Measurements from ENCODE around the gene SLC22A1.

SLC22A1 gene

DNA sequence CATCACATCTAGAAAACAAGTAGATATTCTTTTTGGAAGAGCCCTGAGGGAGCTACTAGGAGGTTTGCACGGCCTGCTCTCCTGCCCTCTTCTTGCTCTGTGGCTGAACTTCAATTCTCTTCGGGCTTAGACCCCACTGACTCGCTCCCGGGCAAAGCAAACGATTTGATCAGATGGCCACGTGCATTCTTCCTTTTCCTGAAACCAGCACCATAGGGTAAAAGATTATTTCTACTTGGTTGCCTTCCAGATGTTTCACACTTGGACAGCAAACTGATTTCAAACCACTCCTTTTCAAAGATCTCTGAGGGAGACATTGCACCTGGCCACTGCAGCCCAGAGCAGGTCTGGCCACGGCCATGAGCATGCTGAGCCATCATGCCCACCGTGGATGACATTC, at the start of gene SLC22A1:
Gene SLC22A1 (plus strand): TSS at position 258 of the 400 bp plus-strand sequence. CDS start 121 bp downstream, at position 379.
- ATAC-seq (no peak), DNase-seq (ENCODE audit: low spot score in 2 of 2) (no peak)
- H3K4me1 Mint-ChIP-seq = no peaks in the 10 kb centered on the region
- no peak within 1 kb of the TSS for H3K27ac Mint-ChIP-seq
- peaks cover 7% of the 10 kb centered on the region for H3K36me3 Mint-ChIP-seq
- no peaks in the 10 kb centered on the region for H3K9me3 Mint-ChIP-seq
- H3K4me3 Mint-ChIP-seq = no peak within 1 kb of the TSS

DNA sequence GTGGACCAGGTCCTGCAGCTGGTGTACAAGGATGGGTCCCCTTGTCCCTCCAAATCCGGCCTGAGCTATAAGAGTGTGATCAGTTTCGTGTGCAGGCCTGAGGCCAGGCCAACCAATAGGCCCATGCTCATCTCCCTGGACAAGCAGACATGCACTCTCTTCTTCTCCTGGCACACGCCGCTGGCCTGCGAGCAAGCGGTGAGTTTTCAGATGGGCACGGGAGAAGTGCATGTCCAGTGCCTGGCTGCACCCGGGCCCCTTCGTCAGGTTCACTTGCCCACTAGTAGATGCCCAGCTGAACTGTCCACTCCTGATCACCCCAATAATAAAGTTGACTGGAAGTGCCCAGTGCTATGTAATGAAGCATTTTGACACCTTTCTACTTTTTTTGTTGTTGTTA, 48.3 kb upstream of the SLC22A1 start:
- H3K9me3 Mint-ChIP-seq = no peaks in the 10 kb centered on the region
- H3K36me3 Mint-ChIP-seq = peaks cover 100% of the 10 kb centered on the region
- no peak overlapping the region for H3K4me3 Mint-ChIP-seq

GRCh38 chr6:160076009-160076408, 45.6 kb upstream of the SLC22A1 start:
- H3K4me3 Mint-ChIP-seq = no peak overlapping the region
- H3K36me3 Mint-ChIP-seq = peaks cover 100% of the 10 kb centered on the region
- peak; percentile 85 for ATAC-seq
- DNase-seq (ENCODE audit: low spot score in 2 of 2) = no peak
- H3K4me1 Mint-ChIP-seq = peaks cover 21% of the 10 kb centered on the region
- H3K27ac Mint-ChIP-seq = peak overlapping the region; percentile 84
- no peaks in the 10 kb centered on the region for H3K9me3 Mint-ChIP-seq

More for the DNA sequence above, 48.3 kb upstream of the SLC22A1 start:
- Mint-ChIP-seq H3K27ac (peak overlapping the region; percentile 83), H3K4me1 (peaks cover 48% of the 10 kb centered on the region)
- no peak for ATAC-seq
- no peak for DNase-seq (ENCODE audit: low spot score in 2 of 2)

GRCh38 chr6:160077024-160077423, 44.6 kb upstream of the SLC22A1 start:
- Mint-ChIP-seq H3K27ac (peak overlapping the region; percentile 84), H3K4me3 (no peak overlapping the region), H3K36me3 (peaks cover 100% of the 10 kb centered on the region), H3K9me3 (no peaks in the 10 kb centered on the region), H3K4me1 (peaks cover 21% of the 10 kb centered on the region)
- ATAC-seq (no peak), DNase-seq (ENCODE audit: low spot score in 2 of 2) (no peak)

DNA sequence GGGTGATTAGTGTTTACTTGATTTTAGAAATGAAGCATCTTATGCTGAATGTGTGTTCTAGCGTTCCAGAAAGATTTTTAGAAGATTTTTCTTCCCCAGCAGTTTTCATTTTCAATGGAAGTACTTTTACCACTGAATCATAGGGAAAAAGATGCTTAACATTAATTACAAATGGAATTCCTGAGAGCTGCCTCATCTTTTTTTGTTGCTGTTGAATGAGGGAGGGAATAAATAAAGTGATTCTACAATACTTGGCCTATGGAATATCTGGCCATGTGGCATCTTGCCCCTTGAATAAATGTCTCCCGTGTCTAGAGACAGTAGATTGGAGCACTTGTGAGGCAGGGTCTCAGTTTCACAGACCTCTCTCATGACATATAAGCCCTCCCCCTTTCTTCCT, 44.1 kb upstream of the SLC22A1 start:
- Mint-ChIP-seq H3K36me3 (peaks cover 100% of the 10 kb centered on the region), H3K4me1 (peaks cover 18% of the 10 kb centered on the region), H3K4me3 (no peak overlapping the region), H3K27ac (peak overlapping the region; percentile 84), H3K9me3 (no peaks in the 10 kb centered on the region)
- DNase-seq (ENCODE audit: low spot score in 2 of 2) (no peak), ATAC-seq (no peak)

GRCh38 chr6:160078883-160079685, 42.5 kb upstream of the SLC22A1 start:
- no peak overlapping the region for H3K4me3 Mint-ChIP-seq
- H3K4me1 Mint-ChIP-seq = peaks cover 23% of the 10 kb centered on the region
- peak overlapping the region; percentile 58 for H3K27ac Mint-ChIP-seq
- no peaks in the 10 kb centered on the region for H3K9me3 Mint-ChIP-seq
- peaks cover 100% of the 10 kb centered on the region for H3K36me3 Mint-ChIP-seq
- DNase-seq (ENCODE audit: low spot score in 2 of 2) (no peak), ATAC-seq (no peak)

DNA sequence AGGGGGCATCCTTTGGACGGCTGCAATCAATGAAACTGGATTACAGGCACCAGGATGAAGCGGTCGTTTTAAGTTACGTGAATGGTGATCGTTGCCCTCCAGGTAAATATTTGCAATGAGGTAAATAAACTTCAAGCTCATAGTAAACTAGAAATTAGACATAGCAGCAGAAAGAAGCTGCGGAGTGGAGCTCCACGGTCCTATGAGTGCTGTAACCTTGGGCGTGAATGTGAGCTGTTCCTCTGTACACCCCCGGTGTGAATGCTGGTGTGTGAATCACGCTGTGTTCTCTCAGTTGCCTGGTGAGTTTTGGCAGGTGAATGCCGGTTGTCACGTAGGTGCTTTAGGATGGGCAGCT, 42.0 kb upstream of the SLC22A1 start:
- Mint-ChIP-seq H3K36me3 (peaks cover 100% of the 10 kb centered on the region), H3K9me3 (no peaks in the 10 kb centered on the region), H3K4me3 (no peak overlapping the region), H3K4me1 (peaks cover 29% of the 10 kb centered on the region), H3K27ac (no peak overlapping the region)
- ATAC-seq (no peak), DNase-seq (ENCODE audit: low spot score in 2 of 2) (no peak)

DNA sequence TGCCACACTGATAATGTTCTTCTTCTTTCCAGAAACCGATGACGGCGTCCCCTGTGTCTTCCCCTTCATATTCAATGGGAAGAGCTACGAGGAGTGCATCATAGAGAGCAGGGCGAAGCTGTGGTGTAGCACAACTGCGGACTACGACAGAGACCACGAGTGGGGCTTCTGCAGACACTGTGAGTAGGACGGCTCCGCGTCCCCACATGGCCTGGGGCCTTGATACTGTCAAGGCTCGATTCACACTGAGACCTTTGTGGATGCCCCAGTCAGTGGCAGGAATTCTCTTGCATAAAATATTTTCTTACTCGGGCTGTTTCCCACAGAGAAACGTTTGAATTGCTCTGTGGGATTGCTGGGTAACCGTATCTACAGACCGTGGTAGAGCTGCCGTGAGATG, 41.5 kb upstream of the SLC22A1 start:
- Mint-ChIP-seq H3K9me3 (no peaks in the 10 kb centered on the region), H3K27ac (no peak overlapping the region), H3K4me1 (peaks cover 33% of the 10 kb centered on the region), H3K36me3 (peaks cover 100% of the 10 kb centered on the region), H3K4me3 (no peak overlapping the region)
- DNase-seq (ENCODE audit: low spot score in 2 of 2) (no peak), ATAC-seq (no peak)

GRCh38 chr6:160081398-160081797, 40.2 kb upstream of the SLC22A1 start:
- H3K4me3 Mint-ChIP-seq = no peak overlapping the region
- H3K27ac Mint-ChIP-seq = no peak overlapping the region
- H3K4me1 Mint-ChIP-seq = peaks cover 40% of the 10 kb centered on the region
- ATAC-seq (no peak), DNase-seq (ENCODE audit: low spot score in 2 of 2) (no peak)
- no peaks in the 10 kb centered on the region for H3K9me3 Mint-ChIP-seq
- peaks cover 100% of the 10 kb centered on the region for H3K36me3 Mint-ChIP-seq

GRCh38 chr6:160082627-160083026, 39.0 kb upstream of the SLC22A1 start:
- Mint-ChIP-seq H3K27ac (peak overlapping the region; percentile 86), H3K36me3 (peaks cover 100% of the 10 kb centered on the region), H3K4me3 (no peak overlapping the region), H3K4me1 (peaks cover 33% of the 10 kb centered on the region), H3K9me3 (no peaks in the 10 kb centered on the region)
- no peak for DNase-seq (ENCODE audit: low spot score in 2 of 2)
- no peak for ATAC-seq

DNA sequence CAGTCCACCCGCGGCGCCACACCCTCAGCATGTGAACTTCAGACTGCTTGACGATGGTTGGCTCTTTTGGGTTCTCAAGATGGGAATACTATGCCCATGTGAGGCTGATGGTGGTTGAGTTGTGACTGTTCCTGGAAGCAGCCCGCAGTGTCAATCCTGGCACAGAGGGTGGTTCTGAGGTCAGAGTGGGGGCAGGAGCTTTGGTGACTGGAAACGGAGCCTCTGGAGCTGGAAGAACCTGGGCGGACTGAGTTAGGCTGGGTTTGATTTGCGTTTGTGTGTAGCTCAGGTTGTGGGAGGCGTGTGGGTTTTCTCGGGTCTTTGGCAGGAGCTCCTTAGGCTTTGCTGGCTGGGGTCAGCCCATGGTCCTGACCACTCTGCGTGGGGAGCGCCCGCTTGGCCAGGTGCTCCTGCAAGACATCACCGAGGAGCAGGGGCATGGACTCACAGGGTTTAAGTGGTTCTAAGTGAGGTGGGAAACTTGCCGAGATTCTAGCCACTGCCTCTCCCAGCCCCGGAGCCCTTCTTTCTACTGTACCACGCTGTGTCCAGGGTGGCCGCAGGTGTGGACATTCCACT, 37.3 kb upstream of the SLC22A1 start:
- Mint-ChIP-seq H3K27ac (peak overlapping the region; percentile 64), H3K36me3 (peaks cover 100% of the 10 kb centered on the region), H3K4me3 (no peak overlapping the region), H3K9me3 (no peaks in the 10 kb centered on the region), H3K4me1 (peaks cover 33% of the 10 kb centered on the region)
- DNase-seq (ENCODE audit: low spot score in 2 of 2) = no peak
- no peak for ATAC-seq

DNA sequence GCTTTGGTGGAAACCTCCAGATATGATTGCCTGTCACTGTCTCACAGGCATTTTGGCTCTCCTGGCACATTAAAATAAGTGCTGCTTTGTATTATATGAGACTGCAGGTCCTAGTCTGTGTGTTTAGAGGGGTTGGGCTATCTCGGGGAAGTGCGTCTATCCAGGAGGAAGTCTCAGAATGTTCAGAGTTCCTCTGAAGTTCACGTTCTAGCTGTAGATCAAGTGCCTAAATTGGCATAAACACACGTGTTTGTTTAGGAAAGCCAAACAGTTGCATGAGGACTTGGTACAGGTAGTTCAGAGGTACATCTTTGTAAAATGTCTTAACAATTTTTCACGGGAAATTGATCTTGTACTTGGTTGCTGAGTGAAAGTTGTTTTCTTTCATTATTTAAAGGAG, 36.4 kb upstream of the SLC22A1 start:
- ATAC-seq (no peak), DNase-seq (ENCODE audit: low spot score in 2 of 2) (no peak)
- peaks cover 33% of the 10 kb centered on the region for H3K4me1 Mint-ChIP-seq
- no peaks in the 10 kb centered on the region for H3K9me3 Mint-ChIP-seq
- peak overlapping the region; percentile 64 for H3K27ac Mint-ChIP-seq
- peaks cover 100% of the 10 kb centered on the region for H3K36me3 Mint-ChIP-seq
- H3K4me3 Mint-ChIP-seq = no peak overlapping the region

DNA sequence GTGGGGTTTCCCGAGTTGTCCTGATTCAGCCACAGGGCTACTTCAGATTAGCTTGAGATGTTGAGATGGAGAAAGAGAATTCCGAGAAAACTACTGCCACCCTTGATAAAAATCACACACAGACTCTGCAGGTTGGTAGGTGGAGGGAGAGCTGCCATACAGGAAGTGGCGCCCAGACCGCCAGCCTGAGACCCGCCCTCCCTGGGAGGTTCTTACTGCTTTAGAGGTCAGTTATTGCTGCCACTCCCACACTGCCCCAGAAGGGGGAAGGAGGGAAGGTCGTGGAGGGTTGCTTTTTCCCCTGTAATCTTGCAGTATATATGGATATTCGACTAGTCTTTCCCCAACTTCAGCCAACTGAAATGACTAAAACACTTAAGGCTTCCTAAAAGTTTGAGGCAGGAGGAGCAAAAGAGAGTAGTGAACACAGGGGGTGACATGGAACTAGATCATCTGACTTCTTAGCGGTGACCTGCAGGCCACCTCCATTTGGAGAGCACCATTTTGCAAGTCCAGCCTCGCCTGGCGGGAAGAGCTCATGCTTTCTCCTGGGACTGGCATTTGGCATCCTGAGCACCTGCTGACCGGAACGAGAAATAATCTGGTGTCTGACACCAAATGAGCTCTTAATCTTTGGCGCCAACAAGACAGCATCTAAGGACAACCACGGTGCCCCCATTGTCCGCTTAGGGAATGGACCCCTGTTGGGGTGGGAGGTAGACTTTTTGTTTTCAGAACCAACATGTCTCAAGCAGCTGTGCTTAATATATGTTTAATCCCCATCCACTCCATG, 35.7 kb upstream of the SLC22A1 start:
- DNase-seq (ENCODE audit: low spot score in 2 of 2) = no peak
- H3K4me3 Mint-ChIP-seq = no peak overlapping the region
- H3K4me1 Mint-ChIP-seq = peaks cover 33% of the 10 kb centered on the region
- no peaks in the 10 kb centered on the region for H3K9me3 Mint-ChIP-seq
- H3K36me3 Mint-ChIP-seq = peaks cover 99% of the 10 kb centered on the region
- peak overlapping the region; percentile 64 for H3K27ac Mint-ChIP-seq
- peak; percentile 51 for ATAC-seq

- DNase-seq (ENCODE audit: low spot score in 2 of 2) (no peak), ATAC-seq (no peak)
- Mint-ChIP-seq H3K9me3 (no peaks in the 10 kb centered on the region), H3K36me3 (peaks cover 96% of the 10 kb centered on the region), H3K27ac (peak overlapping the region; percentile 64), H3K4me1 (peaks cover 33% of the 10 kb centered on the region), H3K4me3 (no peak overlapping the region)
These were observed 34.9 kb upstream of the SLC22A1 start for GRCh38 chr6:160086754-160087153.

DNA sequence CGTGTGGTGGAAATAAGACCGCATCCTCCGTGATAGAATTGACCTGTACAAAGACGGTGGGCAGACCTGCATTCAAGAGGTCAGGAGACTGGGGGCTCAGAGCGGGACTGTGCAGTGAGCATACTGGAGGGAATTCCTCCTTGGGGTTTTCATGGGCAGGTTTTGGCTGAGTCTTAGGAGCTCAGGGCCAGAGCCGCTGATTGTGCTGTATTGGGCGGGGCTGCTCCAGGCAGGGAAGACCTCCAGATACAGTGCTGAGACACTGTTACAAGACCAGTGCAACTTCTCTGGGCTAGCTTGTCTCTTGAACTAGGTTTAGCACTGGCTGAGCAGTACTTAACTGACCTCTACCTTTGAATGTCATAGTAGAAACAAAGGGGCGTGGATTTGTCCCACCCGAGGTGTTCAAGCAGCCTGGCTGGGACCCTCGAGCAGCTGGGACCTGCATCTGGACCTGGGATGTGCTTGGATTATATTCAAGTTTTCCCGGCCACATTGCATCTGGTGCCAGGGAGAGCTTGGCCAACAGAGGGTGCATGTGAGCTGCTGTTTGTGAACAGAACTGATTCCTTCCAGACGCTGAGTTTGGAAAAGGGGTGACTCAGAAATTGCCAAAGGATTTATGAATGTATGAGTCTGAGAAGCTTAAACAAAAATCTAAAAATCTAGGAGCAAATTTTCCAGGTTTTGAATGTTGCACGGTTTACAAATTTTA, 33.4 kb upstream of the SLC22A1 start:
- H3K27ac Mint-ChIP-seq = peak overlapping the region; percentile 14
- H3K4me1 Mint-ChIP-seq = peaks cover 26% of the 10 kb centered on the region
- peaks cover 95% of the 10 kb centered on the region for H3K36me3 Mint-ChIP-seq
- H3K9me3 Mint-ChIP-seq = no peaks in the 10 kb centered on the region
- ATAC-seq = no peak
- no peak for DNase-seq (ENCODE audit: low spot score in 2 of 2)
- no peak overlapping the region for H3K4me3 Mint-ChIP-seq

All from stimulated activated effector memory CD8-positive, alpha-beta T cell treated with anti-CD3 and anti-CD28 coated beads, Interleukin-12 subunit alpha, Interleukin-12 subunit beta, amount 100 ng/mL, for 72 hours (primary cell).